ENCODE results near the gene CFAP92.

- TF ChIP-seq, protein P1, sequence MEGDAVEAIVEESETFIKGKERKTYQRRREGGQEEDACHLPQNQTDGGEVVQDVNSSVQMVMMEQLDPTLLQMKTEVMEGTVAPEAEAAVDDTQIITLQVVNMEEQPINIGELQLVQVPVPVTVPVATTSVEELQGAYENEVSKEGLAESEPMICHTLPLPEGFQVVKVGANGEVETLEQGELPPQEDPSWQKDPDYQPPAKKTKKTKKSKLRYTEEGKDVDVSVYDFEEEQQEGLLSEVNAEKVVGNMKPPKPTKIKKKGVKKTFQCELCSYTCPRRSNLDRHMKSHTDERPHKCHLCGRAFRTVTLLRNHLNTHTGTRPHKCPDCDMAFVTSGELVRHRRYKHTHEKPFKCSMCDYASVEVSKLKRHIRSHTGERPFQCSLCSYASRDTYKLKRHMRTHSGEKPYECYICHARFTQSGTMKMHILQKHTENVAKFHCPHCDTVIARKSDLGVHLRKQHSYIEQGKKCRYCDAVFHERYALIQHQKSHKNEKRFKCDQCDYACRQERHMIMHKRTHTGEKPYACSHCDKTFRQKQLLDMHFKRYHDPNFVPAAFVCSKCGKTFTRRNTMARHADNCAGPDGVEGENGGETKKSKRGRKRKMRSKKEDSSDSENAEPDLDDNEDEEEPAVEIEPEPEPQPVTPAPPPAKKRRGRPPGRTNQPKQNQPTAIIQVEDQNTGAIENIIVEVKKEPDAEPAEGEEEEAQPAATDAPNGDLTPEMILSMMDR (IDR thresholded peaks at IDR 0.05) = no peak
- TF ChIP-seq POLR2A (IDR thresholded peaks at IDR 0.05) = no peak
- TF ChIP-seq EP300 (IDR thresholded peaks at IDR 0.05) = no peak
- no peak for TF ChIP-seq POLR2AphosphoS5 (IDR thresholded peaks at IDR 0.05)
Observed at GRCh38 chr3:128911911-128912310, 82.0 kb downstream of the CFAP92 start.

Measured in sigmoid colon (tissue), 4 donors.